Measurements from ENCODE around the gene ANKRD34A.

GRCh38 chr1:145953861-145954260 lies 10.5 kb downstream of the ANKRD34A start:
- no peak for TF ChIP-seq POLR2AphosphoS5 (IDR thresholded peaks at IDR 0.05)
- TF ChIP-seq CTCF (IDR thresholded peaks at IDR 0.05): no peak
